ENCODE results near the gene FRMD3.

FRMD3 gene

DNA sequence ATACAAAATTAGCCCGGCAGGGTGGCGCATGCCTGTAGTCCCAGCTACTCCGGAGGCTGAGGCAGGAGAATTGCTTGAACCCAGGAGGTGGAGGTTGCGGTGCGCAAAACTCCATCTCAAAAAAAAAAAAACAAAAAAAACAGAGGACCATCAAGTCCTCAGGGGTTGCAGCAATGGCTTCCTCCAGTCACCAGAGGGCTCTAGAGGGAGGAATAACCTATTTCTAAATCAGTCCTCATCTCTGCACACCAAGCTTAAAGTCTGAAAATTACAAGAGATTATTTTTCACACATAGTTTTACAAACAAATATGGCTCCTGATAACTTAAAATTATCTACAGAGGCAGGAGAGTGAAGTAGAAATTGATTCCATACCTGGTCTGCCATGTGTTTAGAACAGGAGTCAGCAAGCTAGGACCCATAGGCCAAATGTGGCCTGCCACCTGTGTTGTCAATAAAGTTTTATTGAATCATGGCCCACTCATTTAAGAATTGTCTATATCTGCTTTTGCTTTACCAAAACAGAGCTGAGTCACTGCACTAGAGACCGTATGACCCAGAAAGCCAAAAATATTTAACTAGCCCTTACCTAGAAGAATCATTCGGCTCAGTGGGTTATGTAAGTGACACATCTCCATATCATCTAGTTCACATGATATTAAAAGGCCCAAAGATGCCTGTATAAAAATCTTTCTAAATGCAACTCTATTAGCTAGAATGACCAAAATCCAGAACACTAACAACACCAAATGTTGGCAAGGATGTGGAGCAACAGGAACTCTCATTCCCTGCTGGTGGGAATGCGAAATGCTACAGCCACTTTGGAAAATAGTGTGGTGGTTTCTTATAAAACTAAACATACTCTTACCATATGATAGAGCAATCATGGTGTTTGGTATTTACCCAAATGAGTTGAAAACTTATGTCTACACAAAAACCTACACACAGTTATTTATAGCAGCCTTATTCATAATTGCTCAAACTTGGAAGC lies 207.7 kb downstream of the FRMD3 start:
- DNase-seq (ENCODE audit: low spot score): no peak

DNA sequence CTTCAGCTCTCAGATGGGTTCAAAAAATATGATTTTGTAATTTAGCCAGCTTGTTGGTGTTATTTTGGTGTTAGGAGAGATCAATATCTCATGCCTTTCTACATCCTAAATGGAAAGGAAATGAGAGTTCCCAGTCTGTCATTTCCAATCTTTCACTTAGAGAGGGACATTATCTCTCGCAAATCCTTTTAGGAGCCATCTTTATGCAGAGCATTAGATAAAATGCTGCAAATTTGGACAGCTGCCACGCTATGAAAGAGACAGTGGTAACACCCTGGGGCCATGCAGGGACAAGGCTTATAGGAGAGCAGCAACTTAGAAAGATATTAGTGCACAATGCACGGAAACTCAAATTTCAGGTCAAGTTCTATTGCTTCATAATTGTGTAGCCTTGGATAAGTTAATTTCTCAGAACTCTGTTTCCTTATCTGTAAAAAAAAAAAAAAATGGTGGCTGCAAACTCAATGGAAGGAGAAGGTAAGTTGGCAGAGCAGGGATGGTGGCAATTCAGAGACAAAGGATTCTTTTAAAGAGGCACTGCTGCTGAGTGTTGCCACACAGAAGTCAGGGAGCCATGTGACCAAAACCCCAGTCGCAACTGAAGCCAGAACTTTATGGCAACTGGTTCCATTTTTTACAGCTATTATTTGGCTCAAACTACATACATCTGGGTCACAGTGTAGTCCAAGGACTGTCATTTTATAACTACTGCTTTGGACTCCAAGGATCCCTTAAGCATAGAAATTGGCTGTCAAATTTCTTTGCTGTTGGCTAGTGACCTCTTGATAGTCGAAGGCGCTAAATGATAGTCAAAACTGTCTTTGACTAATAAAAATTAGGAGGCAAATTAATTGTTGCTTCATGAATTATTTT lies 210.2 kb downstream of the FRMD3 start:
- DNase-seq (ENCODE audit: low spot score): no peak

DNA sequence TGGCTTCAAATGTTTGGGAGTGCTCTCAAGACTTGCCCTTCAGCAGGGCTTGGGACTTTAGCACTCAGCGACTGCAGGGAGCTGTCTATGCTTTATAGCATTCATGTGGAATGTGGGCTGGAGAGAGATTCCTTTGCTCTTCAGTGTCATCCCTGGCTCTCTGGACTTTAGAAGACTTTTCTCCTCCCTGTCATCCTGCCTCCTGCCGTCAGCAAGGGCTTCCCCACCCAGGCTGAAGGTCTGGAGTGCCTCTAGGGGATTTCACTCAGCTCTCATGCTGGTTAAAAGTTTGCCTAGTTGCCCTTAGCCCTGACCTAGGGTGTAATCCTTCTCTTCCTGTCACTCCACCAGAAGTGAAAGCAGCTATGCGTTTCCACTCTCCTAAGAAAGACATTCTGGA lies 210.9 kb downstream of the FRMD3 start:
- peak; percentile 38 for DNase-seq (ENCODE audit: low spot score)

DNA sequence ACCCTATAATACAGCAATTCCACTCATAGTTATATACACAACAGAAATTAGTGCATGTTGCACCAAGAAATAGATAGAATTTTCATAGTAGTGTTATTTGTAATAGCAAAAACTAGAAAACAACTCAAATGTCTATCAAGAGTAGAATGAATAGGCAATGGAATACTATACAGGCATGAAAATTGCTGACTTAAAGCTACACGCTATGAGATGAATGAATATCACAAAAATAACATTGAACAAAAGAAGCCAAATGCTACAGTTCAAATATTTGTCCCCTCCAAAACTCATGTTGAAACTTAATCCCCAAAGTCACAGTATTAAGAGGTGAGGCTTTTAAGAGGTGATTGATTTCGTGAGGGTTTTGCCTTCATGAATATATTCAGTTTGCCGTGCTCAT lies 215.1 kb downstream of the FRMD3 start:
- no peak for DNase-seq (ENCODE audit: low spot score)

DNA sequence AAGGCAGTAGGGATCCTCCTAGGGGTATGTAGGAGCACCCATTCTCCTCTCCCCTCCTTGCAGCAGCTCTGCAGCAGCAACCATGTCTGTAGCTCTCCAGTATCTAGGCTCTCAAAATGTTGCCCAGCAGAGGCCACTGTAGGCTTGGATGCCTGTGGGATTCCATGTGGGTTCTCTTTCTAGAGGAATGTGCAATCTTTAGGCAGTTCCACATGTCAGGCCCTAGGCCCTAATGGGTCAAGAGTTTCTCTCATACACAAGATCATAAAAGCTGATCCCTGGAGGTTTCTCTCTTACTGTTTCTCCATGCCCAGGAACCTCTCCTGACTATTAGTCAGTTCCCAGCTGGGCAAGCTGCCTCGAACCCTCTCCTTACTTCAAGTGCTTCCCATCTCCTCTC lies 215.8 kb downstream of the FRMD3 start:
- no peak for DNase-seq (ENCODE audit: low spot score)

DNA sequence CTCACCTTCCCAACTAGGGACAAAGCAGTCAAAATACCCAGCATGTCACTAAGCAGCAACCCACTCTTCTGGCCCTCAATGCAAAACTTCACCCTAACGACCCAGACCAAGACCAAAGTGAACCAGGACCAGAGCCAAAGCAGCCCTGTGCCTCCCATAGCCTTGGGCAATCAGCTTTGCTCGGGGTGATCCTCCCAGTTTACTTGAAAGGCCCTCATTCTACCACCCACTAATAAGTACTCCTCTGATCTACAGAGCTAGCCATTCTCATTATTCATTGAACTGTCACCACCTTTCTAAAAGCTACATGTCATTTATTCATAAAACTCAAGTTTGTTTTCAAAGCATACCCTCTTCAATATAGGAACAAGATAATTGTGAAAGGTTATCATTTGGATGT lies 221.0 kb downstream of the FRMD3 start:
- no peak for DNase-seq (ENCODE audit: low spot score)

DNA sequence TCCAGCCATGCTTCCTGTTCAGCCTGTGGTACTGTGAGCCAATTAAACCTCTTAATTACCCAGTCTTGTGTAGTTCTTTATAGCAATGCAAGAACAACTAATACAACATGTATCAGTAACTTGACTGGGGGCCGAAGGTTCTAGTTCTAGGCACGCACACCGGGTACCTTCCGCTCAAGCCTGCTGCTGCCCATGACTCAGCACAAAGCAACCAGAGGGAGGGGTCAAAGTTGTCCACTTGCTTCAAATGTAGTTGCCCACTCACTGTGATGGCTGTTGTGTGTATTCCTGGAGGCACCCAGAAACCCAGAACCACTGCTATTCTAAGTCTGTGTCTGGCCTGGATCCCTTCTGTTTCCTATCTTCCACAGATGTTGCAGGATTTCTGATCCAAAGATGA lies 222.6 kb downstream of the FRMD3 start:
- DNase-seq (ENCODE audit: low spot score): no peak

DNA sequence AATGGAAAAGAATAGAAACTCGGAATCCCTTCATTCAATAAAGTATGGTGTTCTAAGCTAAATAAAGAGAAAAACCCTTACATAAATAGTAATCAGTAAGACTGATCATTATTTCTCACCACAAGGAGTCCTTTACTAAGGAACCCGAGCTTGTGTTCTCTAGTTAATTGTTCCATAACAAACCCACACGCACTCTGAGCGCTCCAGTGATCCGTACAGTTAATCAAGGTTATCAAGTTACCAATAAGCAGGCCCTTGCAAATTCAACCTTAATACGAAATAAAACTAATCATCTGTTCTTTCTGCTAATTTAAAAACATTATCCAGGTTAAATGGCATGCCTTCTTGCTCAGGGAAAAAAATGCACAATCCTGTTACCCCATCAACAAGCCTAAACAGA lies 224.4 kb downstream of the FRMD3 start:
- no peak for DNase-seq (ENCODE audit: low spot score)

DNA sequence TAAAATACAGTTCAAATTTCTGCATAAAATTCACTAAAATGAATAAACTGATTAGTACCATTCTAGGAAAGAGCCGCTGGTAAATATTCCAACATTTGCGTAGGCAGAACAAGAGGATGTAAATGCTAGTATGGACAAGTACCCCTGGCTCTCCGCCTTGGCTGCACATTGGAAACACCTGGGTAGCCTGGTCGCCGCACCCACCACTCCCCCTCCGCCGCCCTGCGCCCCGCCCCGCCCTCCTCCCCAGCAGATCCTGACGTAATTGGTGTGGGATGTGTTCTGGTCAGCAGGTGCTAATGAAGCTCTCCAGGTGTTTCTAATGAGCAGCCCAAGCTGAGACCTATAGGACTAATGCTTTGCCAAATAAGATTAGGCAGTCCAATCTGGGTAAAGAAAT lies 225.7 kb downstream of the FRMD3 start:
- DNase-seq (ENCODE audit: low spot score): no peak

DNA sequence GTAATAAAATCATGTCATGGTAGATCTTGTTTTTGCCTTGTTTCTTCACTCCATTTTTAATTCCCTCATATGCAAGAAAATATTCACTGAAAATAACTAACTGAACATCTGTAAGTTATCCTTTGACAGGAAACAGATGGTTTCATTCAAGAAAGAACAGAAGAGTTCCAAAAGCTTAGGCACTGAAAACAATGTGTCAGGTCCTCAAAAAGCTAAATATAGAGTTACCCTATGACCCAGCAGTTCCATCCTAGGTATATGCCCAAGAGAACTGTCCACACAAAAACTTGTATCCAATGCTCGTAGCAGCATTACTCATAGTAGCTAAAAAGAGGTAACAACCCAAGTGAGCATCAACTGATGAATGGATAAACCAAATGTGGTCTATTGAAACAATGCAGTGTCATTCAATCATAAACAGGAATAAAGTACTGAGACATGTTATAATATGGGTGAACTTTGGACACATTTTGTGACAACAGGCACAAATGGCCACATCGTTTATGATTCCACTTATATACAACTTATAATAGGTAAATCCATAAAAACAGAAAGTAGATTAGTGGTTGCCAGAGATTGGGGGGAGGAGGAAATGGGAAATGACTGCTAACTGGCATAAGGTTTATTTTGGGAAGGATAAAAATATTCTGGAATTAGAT lies 231.0 kb downstream of the FRMD3 start:
- peak; percentile 31 for DNase-seq (ENCODE audit: low spot score)

DNA sequence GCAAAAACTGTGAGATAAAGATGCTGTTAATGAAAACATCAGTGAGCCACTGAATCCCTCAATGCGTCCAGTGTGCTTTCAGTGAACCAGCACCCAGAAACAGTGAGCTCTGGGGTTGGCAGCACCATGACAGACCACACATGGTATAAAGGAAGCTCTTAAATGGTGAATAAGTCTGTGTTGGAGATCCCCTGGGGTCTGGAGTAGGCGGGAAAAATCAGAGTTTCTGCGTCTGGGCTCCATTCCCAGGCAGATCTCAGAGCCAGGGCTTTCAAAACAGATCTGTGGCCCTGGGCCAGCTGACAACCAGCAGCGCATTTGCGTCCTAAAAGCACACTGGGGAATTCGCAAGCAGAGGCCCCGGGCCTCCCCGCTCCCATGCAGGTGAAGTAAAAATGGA lies 233.5 kb downstream of the FRMD3 start:
- peak; percentile 74 for DNase-seq (ENCODE audit: low spot score)

DNA sequence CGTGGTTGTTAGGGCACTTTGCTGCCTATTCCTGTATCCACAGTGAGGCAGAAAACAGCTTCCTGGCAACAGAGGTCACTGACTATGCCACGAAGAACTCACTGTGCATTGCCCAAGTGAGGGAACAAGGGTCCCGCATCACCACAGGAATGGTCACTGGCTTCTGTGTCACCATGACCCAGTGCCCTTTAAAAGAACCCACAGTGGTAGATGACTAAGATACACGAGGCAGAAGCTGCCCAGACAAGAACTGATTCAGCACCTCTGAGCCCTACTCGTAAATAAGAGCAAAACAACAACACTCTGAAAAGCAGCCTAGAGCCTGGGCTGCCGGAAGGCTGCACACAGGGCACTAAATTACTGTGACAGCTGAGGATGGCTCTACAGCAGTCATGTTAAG lies 238.6 kb downstream of the FRMD3 start:
- peak; percentile 47 for DNase-seq (ENCODE audit: low spot score)

DNA sequence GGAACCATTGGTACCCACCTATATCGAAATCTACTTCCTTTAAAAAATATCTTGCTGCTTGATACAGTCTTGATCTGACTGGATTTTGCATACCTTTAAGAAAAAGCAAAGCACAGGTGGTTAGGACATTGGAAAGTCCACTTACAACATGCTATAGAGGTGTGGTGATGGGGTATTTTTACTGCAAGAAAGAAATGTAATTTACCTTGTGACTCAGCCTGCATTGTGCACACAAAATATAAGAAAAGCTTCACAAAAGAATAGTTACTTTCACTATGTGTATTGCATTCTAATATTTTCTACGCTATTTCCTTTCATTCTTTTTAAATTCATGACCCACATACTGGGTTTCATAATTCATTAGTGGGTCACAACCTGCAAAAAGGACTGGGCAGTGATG lies 239.1 kb downstream of the FRMD3 start:
- DNase-seq (ENCODE audit: low spot score): no peak

DNA sequence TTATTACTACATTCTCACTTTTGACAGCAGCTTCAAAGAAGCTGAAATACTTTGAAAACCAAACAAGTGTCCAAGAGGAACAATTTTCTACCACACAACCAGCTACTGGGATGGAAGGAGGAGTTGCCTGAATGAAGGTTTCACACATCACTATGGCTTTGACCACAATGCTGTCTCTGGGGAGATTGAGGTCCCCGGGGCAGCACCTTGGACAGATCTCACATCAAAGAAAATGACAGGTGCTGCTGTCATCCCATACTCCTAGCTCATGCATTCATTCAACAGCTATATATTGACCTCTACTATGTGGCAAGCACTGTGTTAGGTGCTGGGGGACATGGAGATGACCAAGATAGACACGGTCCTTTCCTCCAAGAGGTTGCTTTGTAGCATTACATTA lies 242.1 kb downstream of the FRMD3 start:
- no peak for DNase-seq (ENCODE audit: low spot score)

DNA sequence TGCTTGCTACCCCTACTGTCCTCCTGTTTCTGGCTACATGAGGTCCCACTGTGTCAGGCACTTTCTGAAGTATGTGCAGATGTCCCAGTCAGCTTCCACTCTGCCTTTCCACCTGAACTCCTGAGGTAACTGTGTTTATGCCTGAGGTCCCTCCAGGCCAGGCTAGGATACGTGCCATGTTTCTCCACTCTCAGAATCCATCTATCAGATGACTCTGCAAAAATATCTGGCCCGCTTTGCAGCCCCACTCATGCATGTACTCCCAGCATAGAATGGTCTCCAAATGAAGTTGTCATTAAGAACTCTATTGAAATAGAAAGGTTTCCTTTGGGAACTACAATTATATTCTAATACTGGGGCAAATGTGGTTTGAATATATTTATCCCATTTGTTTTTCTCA lies 243.4 kb downstream of the FRMD3 start:
- DNase-seq (ENCODE audit: low spot score): no peak

DNA sequence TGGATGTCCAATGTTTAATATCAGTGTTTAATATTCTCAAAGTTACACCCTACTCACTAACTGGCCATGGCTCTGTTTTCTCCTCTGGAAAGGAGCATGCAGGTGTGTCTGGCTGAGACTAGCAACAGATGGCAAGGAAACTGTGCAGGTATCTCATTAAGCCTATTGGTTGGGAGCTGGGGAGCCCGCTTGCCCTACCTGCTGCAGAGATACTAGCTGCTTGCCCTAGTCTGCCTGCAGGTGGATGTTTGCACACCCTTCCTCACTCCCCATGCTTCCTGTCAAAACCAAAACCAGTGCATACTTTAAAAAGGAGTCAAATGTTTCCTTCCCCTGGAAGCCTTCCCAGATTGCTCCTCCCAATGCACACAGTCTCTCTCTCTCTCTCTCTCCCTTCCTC lies 247.0 kb downstream of the FRMD3 start:
- DNase-seq (ENCODE audit: low spot score): no peak

DNA sequence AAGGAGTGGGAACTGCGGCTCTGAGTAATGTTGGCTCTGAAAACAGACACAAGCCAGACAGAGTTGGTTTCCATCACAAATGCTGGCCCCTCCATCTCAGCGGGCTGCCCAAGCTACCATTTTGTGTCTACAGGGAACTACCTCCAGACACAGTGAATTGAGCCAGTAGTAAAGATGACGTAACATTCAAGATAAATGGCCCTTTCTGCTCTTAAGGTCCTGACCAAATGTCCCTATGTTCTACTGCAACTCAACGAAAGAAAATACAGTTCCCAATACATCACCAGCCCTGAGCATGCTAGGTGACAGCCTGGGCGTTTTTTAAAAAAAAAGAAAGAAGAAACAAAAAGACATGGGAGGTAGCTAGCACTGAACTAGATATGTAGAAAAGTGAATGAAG lies 247.5 kb downstream of the FRMD3 start:
- DNase-seq (ENCODE audit: low spot score): no peak

DNA sequence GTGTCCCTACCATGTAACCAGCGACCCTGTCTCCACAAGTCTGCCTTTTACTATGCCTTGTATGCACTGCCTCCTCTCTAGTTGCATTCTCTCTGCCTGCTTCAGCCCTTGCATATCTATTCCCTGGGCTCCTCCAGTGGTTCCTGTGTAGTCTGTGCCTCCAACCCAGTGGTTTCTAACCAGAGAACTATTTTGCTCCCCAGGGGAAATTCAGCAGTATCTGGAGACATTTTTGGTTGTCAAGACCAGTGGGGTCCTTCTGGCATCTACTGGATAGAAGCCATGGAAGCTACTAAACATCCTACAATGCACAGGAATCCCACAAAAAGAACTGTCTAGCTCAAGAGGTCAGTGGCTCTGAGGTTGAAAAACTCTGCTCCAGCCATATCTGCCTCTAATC lies 251.2 kb downstream of the FRMD3 start:
- DNase-seq (ENCODE audit: low spot score): no peak

DNA sequence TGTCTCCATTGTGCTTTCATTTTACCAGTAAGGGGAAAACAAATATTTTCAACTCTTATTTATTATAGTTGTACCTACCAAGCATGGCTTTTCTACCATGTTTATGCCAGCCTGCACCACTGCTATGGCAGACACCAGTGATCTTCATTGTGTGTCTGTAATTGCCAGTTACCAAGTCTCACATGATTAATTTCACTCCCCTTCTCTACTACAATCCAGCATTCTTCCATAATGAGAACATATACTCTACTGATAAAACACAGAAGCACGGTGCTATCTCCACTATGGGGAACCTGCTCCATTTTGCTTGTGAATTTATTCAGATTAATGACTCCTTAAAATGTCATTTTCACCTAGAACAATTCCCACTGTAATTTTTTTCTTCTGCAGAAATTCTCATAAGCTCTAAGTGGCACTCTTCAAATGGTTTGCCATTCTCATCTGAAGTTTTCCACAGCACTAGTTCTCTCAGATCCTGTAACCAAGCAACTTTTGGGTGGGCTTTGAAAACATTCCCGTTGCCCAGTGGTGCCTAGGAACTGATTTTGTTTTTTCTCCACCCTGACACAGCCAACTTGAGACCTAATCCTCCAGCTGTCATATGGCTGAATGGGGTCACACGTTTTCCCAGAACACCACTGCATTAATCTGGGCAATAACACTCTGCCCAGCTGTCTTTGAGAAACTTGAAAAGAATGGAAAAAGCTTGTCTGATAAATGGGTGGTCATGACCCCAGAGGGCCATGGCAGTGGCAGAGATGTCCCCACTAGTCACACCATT lies 252.6 kb downstream of the FRMD3 start:
- no peak for DNase-seq (ENCODE audit: low spot score)

DNA sequence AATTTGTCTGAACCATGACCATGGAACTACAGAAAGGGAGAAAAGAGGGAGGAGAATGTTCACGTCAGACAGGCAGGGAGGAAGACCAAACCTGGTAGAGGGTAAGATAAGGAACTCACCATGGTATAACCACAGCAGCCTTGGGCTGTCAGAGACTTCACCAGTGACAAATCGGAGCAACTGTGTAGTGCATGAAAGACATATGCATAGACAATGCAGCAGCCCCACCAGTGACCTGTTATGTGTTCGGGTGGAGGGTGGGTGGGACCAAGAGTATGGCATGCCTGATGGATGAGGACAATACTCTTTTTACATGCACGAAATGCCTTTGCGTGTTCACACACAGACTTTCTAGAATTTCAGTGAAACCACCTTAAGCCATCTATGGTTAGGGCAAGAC lies 253.5 kb downstream of the FRMD3 start:
- DNase-seq (ENCODE audit: low spot score): no peak

DNA sequence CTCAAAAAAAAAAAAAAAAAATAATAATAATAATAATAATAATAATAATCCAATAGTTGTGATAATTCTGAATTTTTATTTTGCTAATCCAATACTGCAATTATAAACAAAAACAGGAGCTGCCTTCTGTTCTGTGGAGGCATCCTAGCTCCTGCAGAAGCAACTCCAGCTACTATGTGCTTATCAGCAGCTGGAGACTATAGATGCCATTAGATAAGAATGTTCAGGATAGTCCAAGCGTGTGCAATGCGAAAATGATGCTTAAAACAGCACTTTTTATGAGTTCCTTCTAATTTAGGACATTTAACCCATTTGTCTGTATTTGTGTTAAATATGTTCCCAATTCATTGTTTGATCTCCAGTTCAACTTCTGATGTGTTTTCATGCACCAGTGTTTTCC lies 254.7 kb downstream of the FRMD3 start:
- no peak for DNase-seq (ENCODE audit: low spot score)
